CD4-positive, alpha-beta T cell (primary cell): ENCODE data around the gene USP46. TPM values are rescaled to one million over a fixed set of nuclear protein-coding genes. Genes with fewer than 3 reads are reported as not detected.

ENCODE experiments used
- ATAC-seq: fragments of 200-7000 bp; cut with Tn5 transposase; one replicate; pipeline ENCODE4 v1.10.0; 2022; ENCODE audit warnings: mild to moderate bottlenecking; ENCODE audit not compliant: poor library complexity
- CTCF ChIA-PET: fragments of 350-600 bp; sonication (Branson Sonifier 250); formaldehyde crosslinking; loops from one replicate; lab custom pipeline; 2021; ENCODE audit warnings: antibody characterized with exemption, inconsistent platforms; lab: Charles Lee
- POLR2A ChIA-PET: fragments of 350-600 bp; sonication (Branson Sonifier 250); formaldehyde crosslinking; loops from one replicate; lab custom pipeline; 2021; ENCODE audit warnings: antibody characterized with exemption, inconsistent platforms; lab: Charles Lee
- DNase-seq, 14 experiments: peaks; one replicate each; pipeline ENCODE4 v3.0.0-alpha.2; 2013 to 2020; ENCODE audit warnings: mixed read lengths in 2 of 14
- H3K27ac ChIP-seq, 2 donors: one replicate each; pipeline versions ENCODE4 v1.5.1 to v1.7.0; 2013; ENCODE audit warnings: low read length in 2 of 2, low read depth in 1 of 2, mild to moderate bottlenecking in 1 of 2
- H3K27me3 ChIP-seq, 2 experiments: 1 replicate in 1 of 2; 2 replicates in 1 of 2; pipeline versions ENCODE4 v1.6.1 to v1.7.0; 2013; ENCODE audit warnings: low read length in 2 of 2, control low read depth in 1 of 2, mild to moderate bottlenecking in 1 of 2, moderate library complexity in 1 of 2; ENCODE audit not compliant: insufficient read depth in 2 of 2, control insufficient read depth in 1 of 2
- H3K36me3 ChIP-seq: one replicate; pipeline ENCODE4 v1.6.1; 2013; ENCODE audit warnings: low read length, control low read depth; ENCODE audit not compliant: insufficient read depth
- H3K4me1 ChIP-seq: one replicate; pipeline ENCODE4 v1.6.1; 2013; ENCODE audit warnings: low read length, control low read depth; ENCODE audit not compliant: insufficient read depth
- H3K4me3 ChIP-seq: one replicate; pipeline ENCODE4 v1.5.1; 2013; ENCODE audit warnings: mild to moderate bottlenecking, low read length, moderate library complexity
- H3K9me3 ChIP-seq, 2 experiments: 1 replicate in 1 of 2; 2 replicates in 1 of 2; pipeline versions ENCODE4 v1.6.1 to v1.7.0; 2013; ENCODE audit warnings: low read length in 2 of 2, mild to moderate bottlenecking in 2 of 2, control low read depth in 1 of 2, moderate library complexity in 1 of 2; ENCODE audit not compliant: control insufficient read depth in 1 of 2, insufficient read depth in 1 of 2
- H3K27ac Mint-ChIP-seq: one replicate; pipeline ENCODE4 v1.8.0; 2020; ENCODE audit warnings: mixed read lengths
- H3K27me3 Mint-ChIP-seq: one replicate; pipeline ENCODE4 v1.8.0; 2021; ENCODE audit warnings: mixed read lengths
- H3K36me3 Mint-ChIP-seq: one replicate; pipeline ENCODE4 v1.8.0; 2021; ENCODE audit warnings: low read depth, mixed read lengths
- H3K4me1 Mint-ChIP-seq: one replicate; pipeline ENCODE4 v1.8.0; 2021; ENCODE audit warnings: low read depth, mixed read lengths
- H3K4me3 Mint-ChIP-seq: one replicate; pipeline ENCODE4 v1.8.0; 2020; ENCODE audit warnings: mild to moderate bottlenecking, mixed read lengths
- H3K9me3 Mint-ChIP-seq: one replicate; pipeline ENCODE4 v1.8.0; 2020; ENCODE audit warnings: mixed read lengths
- CTCF ChIP-seq: fragments of 200-600 bp; IDR thresholded peaks from one replicate; pipeline ENCODE4 v1.8.0; 2022; ENCODE audit warnings: antibody characterized with exemption, mild to moderate bottlenecking
- intact Hi-C, 2 experiments: fragments of 100-400 bp; cut with DNase I in 1 of 2; cut with micrococcal nuclease in 1 of 2; formaldehyde crosslinking; loops; one replicate each; pipeline versions ENCODE4 v1.15.1 to v1.9.0; 2023 to 2025; cut with DNase I, micrococcal nuclease
- total RNA-seq, 174 experiments: library from RNA in 2 of 174; stranded (reverse) in 2 of 174; gene quantifications; one replicate each; pipeline ENCODE4 v1.2.3 and lab custom pipeline; 2021 to 2026

USP46 gene
- total RNA-seq, 2 experiments from 2014 or later, result 6.8 to 10.5 TPM

- CTCF ChIA-PET, result no interaction called here
- Mint-ChIP-seq H3K4me3 (no peak overlapping the region), H3K4me1 (peaks cover 57% of the 10 kb centered on the region), H3K36me3 (peaks cover 3% of the 10 kb centered on the region), H3K9me3 (peaks cover 4% of the 10 kb centered on the region), H3K27me3 (no peaks in the 10 kb centered on the region), H3K27ac (no peak overlapping the region)
- Histone ChIP-seq H3K4me1 (peaks cover 4% of the 10 kb centered on the region), H3K27me3 (no peaks in the 10 kb centered on the region), H3K27ac (no peak overlapping the region), H3K36me3 (no peaks in the 10 kb centered on the region), H3K4me3 (no peak overlapping the region), H3K9me3 (no peaks in the 10 kb centered on the region)
- DNase-seq (no peak), ATAC-seq (no peak)
- TF ChIP-seq CTCF, result no peak
- POLR2A ChIA-PET, result no interaction called here
- intact Hi-C loops, result no loop called here
Observed at GRCh38 chr4:52646096-52646495, 13.0 kb downstream of the USP46 start.

GRCh38 chr4:52645300-52645699 lies 13.8 kb downstream of the USP46 start:
- no peaks in the 10 kb centered on the region for H3K9me3 ChIP-seq
- no peak overlapping the region for H3K27ac Mint-ChIP-seq
- no peak overlapping the region for H3K4me3 Mint-ChIP-seq
- H3K9me3 Mint-ChIP-seq, result peaks cover 3% of the 10 kb centered on the region
- peaks cover 3% of the 10 kb centered on the region for H3K36me3 Mint-ChIP-seq
- ChIA-PET CTCF (no interaction called here), POLR2A (no interaction called here)
- H3K27me3 Mint-ChIP-seq, result no peaks in the 10 kb centered on the region
- TF ChIP-seq CTCF, result no peak
- H3K4me3 ChIP-seq, result no peak overlapping the region
- H3K4me1 ChIP-seq, result peaks cover 4% of the 10 kb centered on the region
- no peaks in the 10 kb centered on the region for H3K27me3 ChIP-seq
- intact Hi-C loops, result no loop called here
- no peaks in the 10 kb centered on the region for H3K36me3 ChIP-seq
- H3K4me1 Mint-ChIP-seq, result peaks cover 55% of the 10 kb centered on the region
- no peak overlapping the region for H3K27ac ChIP-seq
- no peak for DNase-seq
- no peak for ATAC-seq

GRCh38 chr4:52643785-52644244 lies 15.3 kb downstream of the USP46 start:
- Histone ChIP-seq H3K4me1 (peaks cover 1% of the 10 kb centered on the region), H3K4me3 (no peak overlapping the region), H3K36me3 (no peaks in the 10 kb centered on the region), H3K27me3 (no peaks in the 10 kb centered on the region), H3K9me3 (no peaks in the 10 kb centered on the region), H3K27ac (no peak overlapping the region)
- H3K4me3 Mint-ChIP-seq, result no peak overlapping the region
- ATAC-seq, result no peak
- DNase-seq, result no peak
- H3K9me3 Mint-ChIP-seq, result no peaks in the 10 kb centered on the region
- H3K27me3 Mint-ChIP-seq, result no peaks in the 10 kb centered on the region
- CTCF ChIA-PET, result no interaction called here
- no peak for TF ChIP-seq CTCF
- POLR2A ChIA-PET, result no interaction called here
- no peaks in the 10 kb centered on the region for H3K36me3 Mint-ChIP-seq
- intact Hi-C loops, result no loop called here
- no peak overlapping the region for H3K27ac Mint-ChIP-seq
- H3K4me1 Mint-ChIP-seq, result peaks cover 42% of the 10 kb centered on the region
